ENCODE measurements around the gene MAST4. TPM values are rescaled to one million over a fixed set of nuclear protein-coding genes. Genes with fewer than 3 reads are reported as not detected.

The MAST4 gene
- total and polyA plus RNA-seq, 2 of the 8 experiments (the other 6 are each of a cell fraction or from before 2014, with no cell fraction given), result 1.5 to 2.6 TPM

DNA sequence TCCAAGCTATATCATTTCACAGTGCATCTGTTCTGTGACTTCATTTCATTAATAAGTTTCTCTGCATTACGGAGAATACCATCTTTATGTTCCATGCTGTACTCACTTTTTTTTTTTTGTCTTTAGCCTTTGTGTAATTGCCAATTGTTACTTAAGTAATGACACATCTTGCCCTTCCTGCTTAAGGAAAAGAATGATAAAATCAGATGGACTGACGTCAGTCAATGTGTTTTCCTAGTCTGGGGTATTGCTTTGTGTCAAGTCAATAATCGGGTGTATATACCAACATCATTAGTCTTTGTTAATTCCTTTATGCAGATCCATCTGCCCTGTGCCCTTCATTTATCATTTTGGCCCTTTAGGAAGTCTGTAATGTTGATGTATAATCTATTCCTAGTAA lies 466.9 kb downstream of the MAST4 start:
- H3K14ac ChIP-seq (ENCODE audit: insufficient read length), result no peak overlapping the region
- no peak overlapping the region for H3K18ac ChIP-seq (ENCODE audit: extremely low read depth, low read length)
- no peaks in the 10 kb centered on the region for H3K79me1 ChIP-seq (ENCODE audit: low read depth, low read length)
- no peak overlapping the region for H2BK15ac ChIP-seq (ENCODE audit: low read length)
- CTCF ChIA-PET (ENCODE audit: partially characterized antibody), result interaction anchor here (0.6 to 0.7 kb wide), 2 partner anchors 49 to 245 kb away, joined by 3 to 4 read pairs; no protein-coding TSS in a partner anchor
- no peaks in the 10 kb centered on the region for H3K9me3 ChIP-seq (ENCODE audit: insufficient read depth in 2 of 2, low read depth in 1 of 2, low read length in 1 of 2)
- no peak overlapping the region for H3K9ac ChIP-seq (replicated peaks in 1 of 4; ENCODE audit: extremely low read depth in 1 of 4, low read depth in 3 of 4, low read length in 3 of 4)
- H2AK5ac ChIP-seq (ENCODE audit: low read depth, low read length), result no peak overlapping the region
- H3K4ac ChIP-seq (replicated peaks; ENCODE audit: insufficient read length, low read depth, low read length), result no peak overlapping the region
- H2BK120ac ChIP-seq (replicated peaks; ENCODE audit: low read depth, low read length), result no peak overlapping the region
- no peaks in the 10 kb centered on the region for H3K27me3 ChIP-seq (replicated peaks in 1 of 4; ENCODE audit: control insufficient read depth in 3 of 4, extremely low read depth in 1 of 4, insufficient read depth in 3 of 4, low read length in 3 of 4)
- no peak overlapping the region for H2BK12ac ChIP-seq (ENCODE audit: low read depth, low read length)
- DNase-seq (ENCODE audit: low read depth in 1 of 2, low spot score in 2 of 2) (no peak), FAIRE-seq (no peak)
- no peak overlapping the region for H3K4me2 ChIP-seq (ENCODE audit: insufficient read depth in 1 of 2, low read depth in 2 of 2, low read length in 2 of 2)
- H3K4me1 ChIP-seq (replicated peaks in 1 of 4; ENCODE audit: control insufficient read depth in 3 of 4, insufficient read depth in 4 of 4, low read length in 3 of 4), result peaks cover 0 to 4% (median 2%) of the 10 kb centered on the region in 4 experiments; a peak in 3 of 7 replicates
- no peak overlapping the region for H3K23ac ChIP-seq (ENCODE audit: insufficient read length)
- no peak overlapping the region for H4K91ac ChIP-seq (replicated peaks; ENCODE audit: insufficient read length, low read length)
- H4K8ac ChIP-seq (ENCODE audit: extremely low read depth, insufficient read depth, low read length), result no peak overlapping the region
- TF ChIP-seq EZH2 (IDR thresholded peaks at IDR 0.05; ENCODE audit: low read depth, low read length, severe bottlenecking) (no peak), CEBPB (IDR thresholded peaks at IDR 0.05; ENCODE audit: low read depth, low read length) (no peak), TAF1 (IDR thresholded peaks at IDR 0.05; ENCODE audit: low read depth, low read length) (no peak), FOSL1 (IDR thresholded peaks at IDR 0.05; ENCODE audit: insufficient read depth, low read depth, low read length) (no peak), POLR2AphosphoS5 (IDR thresholded peaks at IDR 0.05; ENCODE audit: low read depth, low read length) (no peak)
- TF ChIP-seq, protein P1, sequence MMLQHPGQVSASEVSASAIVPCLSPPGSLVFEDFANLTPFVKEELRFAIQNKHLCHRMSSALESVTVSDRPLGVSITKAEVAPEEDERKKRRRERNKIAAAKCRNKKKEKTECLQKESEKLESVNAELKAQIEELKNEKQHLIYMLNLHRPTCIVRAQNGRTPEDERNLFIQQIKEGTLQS (IDR thresholded peaks at IDR 0.05; ENCODE audit: insufficient read depth, low read depth, low read length), result no peak
- TF ChIP-seq, protein P2, sequence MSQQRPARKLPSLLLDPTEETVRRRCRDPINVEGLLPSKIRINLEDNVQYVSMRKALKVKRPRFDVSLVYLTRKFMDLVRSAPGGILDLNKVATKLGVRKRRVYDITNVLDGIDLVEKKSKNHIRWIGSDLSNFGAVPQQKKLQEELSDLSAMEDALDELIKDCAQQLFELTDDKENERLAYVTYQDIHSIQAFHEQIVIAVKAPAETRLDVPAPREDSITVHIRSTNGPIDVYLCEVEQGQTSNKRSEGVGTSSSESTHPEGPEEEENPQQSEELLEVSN (IDR thresholded peaks at IDR 0.05), result no peak
- no peaks in the 10 kb centered on the region for H3K36me3 ChIP-seq (ENCODE audit: control insufficient read depth in 2 of 4, insufficient read depth in 4 of 4, low read length in 3 of 4)
- no peaks in the 10 kb centered on the region for H4K20me1 ChIP-seq (replicated peaks in 1 of 2; ENCODE audit: control insufficient read depth in 1 of 2, insufficient read depth in 2 of 2, low read length in 2 of 2)
- no peak overlapping the region for H2BK5ac ChIP-seq (ENCODE audit: low read depth, low read length)
- H3K23me2 ChIP-seq (ENCODE audit: low read depth, low read length), result no peaks in the 10 kb centered on the region
- H3K79me2 ChIP-seq (ENCODE audit: control insufficient read depth in 1 of 2, insufficient read depth in 2 of 2, low read length in 2 of 2), result no peaks in the 10 kb centered on the region
- POLR2A ChIA-PET (ENCODE audit: partially characterized antibody), result no interaction called here
- H2BK20ac ChIP-seq (ENCODE audit: low read length), result no peak overlapping the region
- no peak overlapping the region for H2AFZ ChIP-seq (ENCODE audit: low read length)
- H3K27ac ChIP-seq (ENCODE audit: low read depth, low read length), result no peak overlapping the region
- H3K56ac ChIP-seq (replicated peaks; ENCODE audit: insufficient read length, low read depth, low read length), result no peak overlapping the region
- no peak overlapping the region for H3K4me3 ChIP-seq (ENCODE audit: extremely low read depth in 1 of 4, insufficient read depth in 2 of 4, low read depth in 3 of 4, low read length in 4 of 4)
- WGBS, 2 experiments (ENCODE audit: extremely low coverage in 1 of 2, insufficient coverage in 1 of 2, insufficient read length in 1 of 2, insufficient replicate concordance in 2 of 2, low coverage in 1 of 2, low lambda C conversion rate in 2 of 2, missing lambda C conversion rate in 1 of 2), result 91% methylated on average over 3 of the region's 3 CpGs; no CpG with 5 or more reads in 1 of the 2 experiments
- no peak overlapping the region for H4K5ac ChIP-seq (ENCODE audit: insufficient read length, low read depth, low read length)

All from H1 (cell line).